IMR-90 (cell line): ENCODE measurements around the gene ARL5C. TPM values are rescaled to one million over a fixed set of nuclear protein-coding genes. Genes with fewer than 3 reads are reported as not detected.

Experiments used
- ATAC-seq: fragments of 200-7000 bp; cut with Tn5 transposase; 2 replicates; pipeline ENCODE4 v1.9.1; 2020; ENCODE audit warnings: low read depth, mild to moderate bottlenecking, moderate library complexity
- BruUV-seq: library from RNA; stranded (reverse); fragments of 400-500 nt; replicated peaks from 2 replicates; lab custom pipeline; 2021; lab: Mats Ljungman, UMichigan
- CTCF ChIA-PET: fragments of 300-600 bp; formaldehyde crosslinking; extraction: SDS; loops from one replicate; lab custom pipeline; 2021; ENCODE audit warnings: antibody characterized with exemption; lab: Yijun Ruan, JAX
- POLR2A ChIA-PET: fragments of 300-600 bp; sonication (Branson Sonifier 250); formaldehyde crosslinking; loops from one replicate; lab custom pipeline; 2022; ENCODE audit warnings: antibody characterized with exemption; ENCODE audit not compliant: unreplicated experiment; lab: Charles Lee
- DNase-seq: peaks from one replicate; pipeline ENCODE4 v3.0.0; 2013
- H2AFZ ChIP-seq: replicated peaks from 2 replicates; pipeline ENCODE3; 2013; ENCODE audit warnings: low read length, mild to moderate bottlenecking; ENCODE audit not compliant: poor library complexity
- H2AK5ac ChIP-seq: 2 replicates; pipeline ENCODE4 v1.6.1; 2013; ENCODE audit warnings: low read depth, low read length, inconsistent platforms
- H2AK9ac ChIP-seq: replicated peaks from 2 replicates; pipeline ENCODE3; 2013; ENCODE audit warnings: mild to moderate bottlenecking, low read depth, low read length, moderate library complexity; ENCODE audit not compliant: poor library complexity
- H2BK120ac ChIP-seq: 2 replicates; pipeline ENCODE4 v1.6.1; 2013; ENCODE audit warnings: low read depth, low read length, inconsistent platforms
- H2BK15ac ChIP-seq: 3 replicates; pipeline ENCODE4 v1.6.1; 2013; ENCODE audit warnings: low read depth, low read length, inconsistent platforms
- H2BK20ac ChIP-seq: 2 replicates; pipeline ENCODE4 v1.6.1; 2013; ENCODE audit warnings: low read depth, mild to moderate bottlenecking, inconsistent platforms, low read length, moderate library complexity
- H2BK5ac ChIP-seq: 2 replicates; pipeline ENCODE4 v1.6.1; 2013; ENCODE audit warnings: mild to moderate bottlenecking, low read depth, low read length, inconsistent platforms; ENCODE audit not compliant: poor library complexity, severe bottlenecking
- H3K14ac ChIP-seq: replicated peaks from 2 replicates; pipeline ENCODE4 v1.6.1; 2013; ENCODE audit warnings: low read depth, low read length, inconsistent platforms
- H3K18ac ChIP-seq: 2 replicates; pipeline ENCODE4 v1.6.1; 2013; ENCODE audit warnings: low read depth, low read length, control low read depth
- H3K23ac ChIP-seq: 2 replicates; pipeline ENCODE4 v1.6.1; 2013; ENCODE audit warnings: low read depth, low read length, inconsistent platforms
- H3K27ac ChIP-seq: 2 replicates; pipeline ENCODE4 v1.5.1; 2013; ENCODE audit warnings: mild to moderate bottlenecking, control low read depth, low read length; ENCODE audit not compliant: insufficient read depth
- H3K27me3 ChIP-seq: 2 replicates; pipeline ENCODE4 v1.6.1; 2013; ENCODE audit warnings: low read length; ENCODE audit not compliant: control insufficient read depth, insufficient read depth
- H3K36me3 ChIP-seq: 2 replicates; pipeline ENCODE4 v1.6.1; 2013; ENCODE audit warnings: low read length, mixed read lengths; ENCODE audit not compliant: control insufficient read depth, insufficient read depth
- H3K4ac ChIP-seq: 2 replicates; pipeline ENCODE4 v1.6.1; 2013; ENCODE audit warnings: low read depth, low read length, inconsistent platforms
- H3K4me1 ChIP-seq: 2 replicates; pipeline ENCODE4 v1.6.1; 2013; ENCODE audit warnings: low read length, mixed read lengths; ENCODE audit not compliant: control insufficient read depth, insufficient read depth
- H3K4me2 ChIP-seq: 2 replicates; pipeline ENCODE4 v1.6.1; 2013; ENCODE audit warnings: low read depth, mild to moderate bottlenecking, control low read depth, low read length, moderate library complexity
- H3K4me3 ChIP-seq: 2 replicates; pipeline ENCODE4 v1.5.1; 2013; ENCODE audit warnings: low read depth, mild to moderate bottlenecking, control low read depth, low read length, moderate library complexity; ENCODE audit not compliant: insufficient read depth
- H3K56ac ChIP-seq: 2 replicates; pipeline ENCODE4 v1.6.1; 2013; ENCODE audit warnings: low read length, inconsistent platforms; ENCODE audit not compliant: insufficient read depth; ENCODE audit errors: extremely low read depth
- H3K79me1 ChIP-seq, 2 experiments: 2 replicates each; pipeline ENCODE4 v1.6.1; 2013; ENCODE audit warnings: low read length in 2 of 2, inconsistent platforms in 1 of 2, low read depth in 1 of 2
- H3K9ac ChIP-seq: 2 replicates; pipeline ENCODE4 v1.6.1; 2013; ENCODE audit warnings: low read depth, low read length, control low read depth
- H3K9me1 ChIP-seq: 2 replicates; pipeline ENCODE4 v1.6.1; 2013; ENCODE audit warnings: low read length, inconsistent platforms; ENCODE audit not compliant: insufficient read depth
- H3K9me3 ChIP-seq: 2 replicates; pipeline ENCODE4 v1.6.1; 2013; ENCODE audit warnings: low read length; ENCODE audit not compliant: control insufficient read depth, insufficient read depth
- H4K20me1 ChIP-seq: 2 replicates; pipeline ENCODE4 v1.6.1; 2013; ENCODE audit warnings: low read length, inconsistent platforms; ENCODE audit not compliant: insufficient read depth
- H4K5ac ChIP-seq: 2 replicates; pipeline ENCODE4 v1.6.1; 2013; ENCODE audit warnings: mild to moderate bottlenecking, low read depth, low read length, control low read depth
- H4K8ac ChIP-seq, 2 experiments: 2 replicates each; pipeline ENCODE4 v1.6.1; 2013; ENCODE audit warnings: low read depth in 2 of 2, low read length in 2 of 2, control low read depth in 1 of 2, inconsistent platforms in 1 of 2
- H4K91ac ChIP-seq: 2 replicates; pipeline ENCODE4 v1.6.1; 2013; ENCODE audit warnings: low read depth, low read length, inconsistent platforms; ENCODE audit not compliant: insufficient read depth
- BHLHE40 ChIP-seq: fragments of 150-350 bp; IDR thresholded peaks from 2 replicates; pipeline ENCODE4 v1.6.1; 2016; ENCODE audit warnings: mild to moderate bottlenecking, low read depth, low read length
- CHD1 ChIP-seq: IDR thresholded peaks from 2 replicates; pipeline ENCODE4 v1.6.1; 2012; ENCODE audit warnings: low read depth, low read length, improper control_type of control experiment
- MAZ ChIP-seq: IDR thresholded peaks from 2 replicates; pipeline ENCODE4 v1.6.1; 2012; ENCODE audit warnings: low read depth, mild to moderate bottlenecking, low read length, improper control_type of control experiment, moderate library complexity, borderline replicate concordance
- POLR2A ChIP-seq: IDR thresholded peaks from 2 replicates; pipeline ENCODE4 v1.6.1; 2012; ENCODE audit warnings: mild to moderate bottlenecking, low read depth, low read length
- RAD21 ChIP-seq: IDR thresholded peaks from 2 replicates; pipeline ENCODE4 v1.6.1; 2012; ENCODE audit warnings: low read length, improper control_type of control experiment
- USF2 ChIP-seq: fragments of 150-350 bp; IDR thresholded peaks from 2 replicates; pipeline ENCODE4 v1.6.1; 2017; ENCODE audit warnings: mild to moderate bottlenecking, antibody characterized with exemption, low read length, low read depth
- WGBS, 2 experiments: methylation state at CpG; one replicate each; pipeline versions ENCODE4 v1.1.5 to v1.1.7; 2013; ENCODE audit warnings: missing lambda C conversion rate in 2 of 2; ENCODE audit not compliant: insufficient read length in 1 of 2; ENCODE audit errors: extremely low coverage in 2 of 2; 5-methylcytosine and 5-hydroxymethylcytosine counted together
- dilution Hi-C: fragments of 300-500 bp; cut with HindIII; formaldehyde crosslinking; loops from one replicate; pipeline ENCODE4 v1.14.3; 2018; ENCODE audit warnings: low sequenced_read_pairs; ENCODE audit not compliant: unreplicated experiment
- in situ Hi-C: fragments of 300-500 bp; cut with MboI; formaldehyde crosslinking; loops from 3 replicates; pipeline ENCODE4 v1.14.3; 2019; ENCODE audit warnings: low sequenced_read_pairs, inconsistent platforms, mixed read lengths
- intact Hi-C: fragments of 100-400 bp; cut with micrococcal nuclease; formaldehyde crosslinking; loops from 2 replicates; pipeline ENCODE4 v1.10.0; 2022
- polyA plus RNA-seq, 3 experiments: library from polyadenylated mRNA; depleted of rRNA; stranded (reverse); fragments of >200 nt; gene quantifications; 2 replicates each; pipeline ENCODE4 v1.2.3, GENCODE V29; 2012; ENCODE audit warnings: low replicate concordance in 1 of 3
- total RNA-seq: library from RNA; depleted of rRNA; stranded (reverse); fragments of >200 nt; gene quantifications from 2 replicates; pipeline ENCODE4 v1.2.3, GENCODE V29; 2012

The ARL5C gene
- total and polyA plus RNA-seq, 2 of the 4 experiments (the other 2 are of a cell fraction) = not detected

- Histone ChIP-seq H3K9me3 (no peaks in the 10 kb centered on the region), H3K23ac (peak overlapping the region; percentile 64; the same call in 1 of the 2 replicates), H2AK5ac (peak overlapping the region; percentile 78; the same call in 1 of the 2 replicates), H3K4ac (peak overlapping the region; percentile 83), H3K14ac (peak overlapping the region; percentile 61; the same call in 1 of the 2 replicates), H3K9me1 (peaks cover 26% of the 10 kb centered on the region), H3K4me3 (peak overlapping the region; percentile 88), H3K36me3 (peaks cover 28% of the 10 kb centered on the region), H3K27ac (peak overlapping the region; percentile 58), H3K79me1 (peaks cover 40 to 75% of the 10 kb centered on the region in 2 experiments), H4K5ac (no peak overlapping the region), H4K91ac (peak overlapping the region; percentile 58; the same call in 1 of the 2 replicates), H3K9ac (peak overlapping the region; percentile 84), H2BK15ac (no peak overlapping the region; the same call in 2 of the 3 replicates), H3K18ac (no peak overlapping the region), H3K56ac (0 out of 2 replicates have a peak overlapping the region, but pooled peaks have one; percentile 10), H2BK20ac (no peak overlapping the region), H3K4me1 (peaks cover 23% of the 10 kb centered on the region), H2BK120ac (0 out of 2 replicates have a peak overlapping the region, but pooled peaks have one; percentile 14), H3K4me2 (peak overlapping the region; percentile 91), H2BK5ac (peak overlapping the region; percentile 59), H4K20me1 (peaks cover 35% of the 10 kb centered on the region), H3K27me3 (no peaks in the 10 kb centered on the region), H2AK9ac (peak overlapping the region; percentile 98), H2AFZ (peak overlapping the region; percentile 85), H4K8ac (peak overlapping the region; percentile 2 to 38; a peak in 2 of 4 replicates)
- DNase-seq = no peak
- WGBS, 2 experiments = 3% methylated on average over 6 of the region's 30 CpGs; no CpG with 5 or more reads in 1 of the 2 experiments
- CTCF ChIA-PET = no interaction called here
- intact Hi-C loops (no loop called here), dilution Hi-C loops (no loop called here), in situ Hi-C loops (no loop called here)
- POLR2A ChIA-PET = no interaction called here
- no peak for TF ChIP-seq RAD21
- TF ChIP-seq MAZ = no peak
- no peak for TF ChIP-seq BHLHE40
- no peak for TF ChIP-seq CHD1
- no peak for TF ChIP-seq USF2
- no peak for TF ChIP-seq POLR2A
- BruUV-seq = no TSS peak
- ATAC-seq = peak; percentile 1
These were observed 30.9 kb upstream of the ARL5C start for GRCh38 chr17:39196808-39197291.
